OCI-LY7 (cell line): Measurements from ENCODE around the gene LAMA2. TPM values are rescaled to one million over a fixed set of nuclear protein-coding genes. Genes with fewer than 3 reads are reported as not detected.

ENCODE experiments used
- BruUV-seq: library from RNA; stranded (reverse); fragments of 400-500 nt; replicated peaks from 2 replicates; lab custom pipeline; 2021; lab: Mats Ljungman, UMichigan
- CTCF ChIA-PET: fragments of 300-600 bp; sonication (Branson Sonifier 250); formaldehyde crosslinking; loops from one replicate; lab custom pipeline; 2022; ENCODE audit warnings: antibody characterized with exemption; ENCODE audit not compliant: unreplicated experiment; lab: Charles Lee
- POLR2A ChIA-PET: fragments of 300-600 bp; sonication (Branson Sonifier 250); formaldehyde crosslinking; loops from one replicate; lab custom pipeline; 2022; ENCODE audit warnings: antibody characterized with exemption; lab: Charles Lee
- DNase-seq: peaks from one replicate; pipeline ENCODE4 v3.0.0-alpha.2; 2015; ENCODE audit warnings: low spot score
- H2AFZ ChIP-seq: fragments of 200-600 bp; sonication (generic), shearing (Covaris generic); 2 replicates; pipeline ENCODE4 v1.6.1; 2014; ENCODE audit warnings: mild to moderate bottlenecking, antibody characterized with exemption, low read length, moderate library complexity
- H3K27ac ChIP-seq: fragments of 200-600 bp; sonication (generic); 2 replicates; pipeline ENCODE4 v1.5.1; 2014; ENCODE audit warnings: mixed run types, low read depth, mild to moderate bottlenecking, moderate library complexity, low read length, inconsistent platforms; ENCODE audit not compliant: poor library complexity, severe bottlenecking
- H3K36me3 ChIP-seq: fragments of 200-600 bp; sonication (generic); 2 replicates; pipeline ENCODE4 v1.6.1; 2014; ENCODE audit warnings: mild to moderate bottlenecking, antibody characterized with exemption, low read length, moderate library complexity, mixed read lengths; ENCODE audit not compliant: insufficient read depth
- H3K4me1 ChIP-seq: fragments of 200-600 bp; sonication (generic); 2 replicates; pipeline ENCODE4 v1.5.1; 2014; ENCODE audit warnings: mild to moderate bottlenecking, low read length; ENCODE audit not compliant: insufficient read depth, poor library complexity, severe bottlenecking
- H3K4me2 ChIP-seq: fragments of 200-600 bp; sonication (generic); 2 replicates; pipeline ENCODE4 v1.6.1; 2014; ENCODE audit warnings: mild to moderate bottlenecking, low read length
- H3K4me3 ChIP-seq: fragments of 200-600 bp; sonication (generic); 2 replicates; pipeline ENCODE4 v1.5.1; 2014; ENCODE audit warnings: mild to moderate bottlenecking, low read depth, low read length; ENCODE audit not compliant: poor library complexity, severe bottlenecking
- H3K79me2 ChIP-seq: fragments of 200-600 bp; sonication (generic); 2 replicates; pipeline ENCODE4 v1.6.1; 2016; ENCODE audit warnings: low read depth, mild to moderate bottlenecking, low read length, moderate library complexity, mixed read lengths; ENCODE audit not compliant: insufficient read depth
- H3K9me2 ChIP-seq: fragments of 200-600 bp; sonication (generic); 2 replicates; pipeline ENCODE4 v1.6.1; 2016; ENCODE audit warnings: mild to moderate bottlenecking, low read length, mixed read lengths; ENCODE audit not compliant: insufficient read depth
- H3K9me3 ChIP-seq: fragments of 200-600 bp; sonication (generic); 2 replicates; pipeline ENCODE4 v1.6.1; 2014; ENCODE audit warnings: mild to moderate bottlenecking, mixed run types, low read length, mixed read lengths
- H4K20me1 ChIP-seq: fragments of 200-600 bp; sonication (generic); 2 replicates; pipeline ENCODE4 v1.6.1; 2014; ENCODE audit warnings: mild to moderate bottlenecking, antibody characterized with exemption, low read length, moderate library complexity, mixed read lengths; ENCODE audit not compliant: insufficient read depth
- EZH2phosphoT487 ChIP-seq: fragments of 200-600 bp; sonication (generic); IDR thresholded peaks from 2 replicates; pipeline ENCODE4 v1.6.1; 2018; ENCODE audit warnings: low read depth, borderline replicate concordance, mild to moderate bottlenecking, mixed run types, antibody characterized with exemption, low read length, moderate library complexity, mixed read lengths
- intact Hi-C: fragments of 100-400 bp; cut with micrococcal nuclease; formaldehyde crosslinking; loops from one replicate; pipeline ENCODE4 v1.10.0; 2022; ENCODE audit not compliant: unreplicated experiment
- total RNA-seq, 2 experiments: library from RNA; depleted of rRNA in 1 of 2; stranded (reverse); fragments of >200 nt in 1 of 2; shearing (Covaris generic) in 1 of 2; gene quantifications; 2 replicates each; pipeline ENCODE4 v1.2.3, GENCODE V29; 2014 to 2022
- TF ChIP-seq, protein P1 (sequence below): fragments of 200-600 bp; sonication (generic); conservative IDR thresholded peaks from 2 replicates; pipeline ENCODE4 v1.5.1; 2014; ENCODE audit warnings: mild to moderate bottlenecking, antibody characterized with exemption, low read length, moderate library complexity, mixed read lengths

LAMA2 gene
- total RNA-seq, 2 experiments from 2014 or later = not detected

GRCh38 chr6:129251669-129252376, 368.9 kb downstream of the LAMA2 start:
- ChIA-PET POLR2A (interaction anchor here (0.6 kb wide), 1 partner anchor 16 kb away, joined by 4 read pairs; no protein-coding TSS in a partner anchor), CTCF (no interaction called here)
- Histone ChIP-seq H4K20me1 (no peaks in the 10 kb centered on the region), H3K79me2 (no peaks in the 10 kb centered on the region), H3K27ac (no peak overlapping the region), H3K4me3 (no peak overlapping the region), H3K4me1 (no peaks in the 10 kb centered on the region), H3K9me2 (no peaks in the 10 kb centered on the region), H3K4me2 (no peak overlapping the region), H3K9me3 (no peaks in the 10 kb centered on the region), H3K36me3 (no peaks in the 10 kb centered on the region), H2AFZ (no peak overlapping the region)
- TF ChIP-seq EZH2phosphoT487 = no peak
- TF ChIP-seq, protein P1, sequence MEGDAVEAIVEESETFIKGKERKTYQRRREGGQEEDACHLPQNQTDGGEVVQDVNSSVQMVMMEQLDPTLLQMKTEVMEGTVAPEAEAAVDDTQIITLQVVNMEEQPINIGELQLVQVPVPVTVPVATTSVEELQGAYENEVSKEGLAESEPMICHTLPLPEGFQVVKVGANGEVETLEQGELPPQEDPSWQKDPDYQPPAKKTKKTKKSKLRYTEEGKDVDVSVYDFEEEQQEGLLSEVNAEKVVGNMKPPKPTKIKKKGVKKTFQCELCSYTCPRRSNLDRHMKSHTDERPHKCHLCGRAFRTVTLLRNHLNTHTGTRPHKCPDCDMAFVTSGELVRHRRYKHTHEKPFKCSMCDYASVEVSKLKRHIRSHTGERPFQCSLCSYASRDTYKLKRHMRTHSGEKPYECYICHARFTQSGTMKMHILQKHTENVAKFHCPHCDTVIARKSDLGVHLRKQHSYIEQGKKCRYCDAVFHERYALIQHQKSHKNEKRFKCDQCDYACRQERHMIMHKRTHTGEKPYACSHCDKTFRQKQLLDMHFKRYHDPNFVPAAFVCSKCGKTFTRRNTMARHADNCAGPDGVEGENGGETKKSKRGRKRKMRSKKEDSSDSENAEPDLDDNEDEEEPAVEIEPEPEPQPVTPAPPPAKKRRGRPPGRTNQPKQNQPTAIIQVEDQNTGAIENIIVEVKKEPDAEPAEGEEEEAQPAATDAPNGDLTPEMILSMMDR = peak; percentile 89
- intact Hi-C loops = loop anchor here (5.0 kb wide), 2 partner anchors 445 to 525 kb away; no protein-coding TSS in a partner anchor
- DNase-seq = peak; percentile 53
- no TSS peak for BruUV-seq

DNA sequence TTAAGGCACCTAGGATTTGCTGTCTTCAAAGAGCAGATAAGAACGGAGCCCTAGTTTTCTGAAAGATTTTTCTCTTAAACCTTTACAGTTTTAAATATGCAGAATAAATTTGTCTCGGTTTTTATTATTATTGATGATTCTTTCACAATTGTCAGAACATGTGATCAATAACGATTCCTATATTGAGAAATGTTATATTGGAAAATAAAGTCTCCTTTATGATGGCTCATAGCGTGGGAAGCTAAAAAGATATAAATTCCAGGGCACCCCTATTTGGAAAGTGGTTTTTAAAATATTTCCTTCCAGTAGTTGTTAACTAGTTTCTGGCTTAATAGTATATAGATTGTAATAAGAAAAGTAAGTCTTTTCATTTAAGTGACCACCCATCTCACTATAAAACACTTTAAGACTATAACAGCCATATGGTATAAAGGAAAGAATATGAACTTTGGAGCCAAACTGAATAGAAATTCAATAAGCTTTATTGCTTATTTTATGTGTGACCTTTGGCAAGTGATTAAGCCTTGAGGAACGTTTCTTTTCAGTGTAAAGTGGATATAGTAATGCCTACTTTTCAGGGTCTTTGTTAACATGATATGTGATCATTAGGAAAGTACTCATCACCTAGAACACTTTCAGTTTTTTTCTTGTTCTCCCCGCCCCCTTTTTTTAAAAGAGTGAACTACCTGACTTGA, 369.6 kb downstream of the LAMA2 start:
- no peak for DNase-seq
- Histone ChIP-seq H2AFZ (no peak overlapping the region), H3K4me1 (no peaks in the 10 kb centered on the region), H3K79me2 (no peaks in the 10 kb centered on the region), H3K9me2 (no peaks in the 10 kb centered on the region), H4K20me1 (no peaks in the 10 kb centered on the region), H3K4me2 (no peak overlapping the region), H3K4me3 (no peak overlapping the region), H3K9me3 (no peaks in the 10 kb centered on the region), H3K27ac (no peak overlapping the region), H3K36me3 (no peaks in the 10 kb centered on the region)
- intact Hi-C loops = loop anchor here (5.0 kb wide), 2 partner anchors 445 to 525 kb away; no protein-coding TSS in a partner anchor
- no peak for TF ChIP-seq EZH2phosphoT487
- TF ChIP-seq, protein P1 = peak; percentile 46; the same call in 1 of the 2 replicates
- CTCF ChIA-PET = no interaction called here
- POLR2A ChIA-PET = interaction anchor here (0.6 to 1.0 kb wide), 3 partner anchors 15 to 183 kb away, joined by 3 to 5 read pairs (median 4); no protein-coding TSS in a partner anchor
- no TSS peak for BruUV-seq
